ENCODE data around the gene CDHR4.
"Not testable (repeated sequence)": the region's sequence is repeated elsewhere in the genome, so short reads cannot be mapped to it uniquely, and the experiment has no call there.

CDHR4 gene

DNA sequence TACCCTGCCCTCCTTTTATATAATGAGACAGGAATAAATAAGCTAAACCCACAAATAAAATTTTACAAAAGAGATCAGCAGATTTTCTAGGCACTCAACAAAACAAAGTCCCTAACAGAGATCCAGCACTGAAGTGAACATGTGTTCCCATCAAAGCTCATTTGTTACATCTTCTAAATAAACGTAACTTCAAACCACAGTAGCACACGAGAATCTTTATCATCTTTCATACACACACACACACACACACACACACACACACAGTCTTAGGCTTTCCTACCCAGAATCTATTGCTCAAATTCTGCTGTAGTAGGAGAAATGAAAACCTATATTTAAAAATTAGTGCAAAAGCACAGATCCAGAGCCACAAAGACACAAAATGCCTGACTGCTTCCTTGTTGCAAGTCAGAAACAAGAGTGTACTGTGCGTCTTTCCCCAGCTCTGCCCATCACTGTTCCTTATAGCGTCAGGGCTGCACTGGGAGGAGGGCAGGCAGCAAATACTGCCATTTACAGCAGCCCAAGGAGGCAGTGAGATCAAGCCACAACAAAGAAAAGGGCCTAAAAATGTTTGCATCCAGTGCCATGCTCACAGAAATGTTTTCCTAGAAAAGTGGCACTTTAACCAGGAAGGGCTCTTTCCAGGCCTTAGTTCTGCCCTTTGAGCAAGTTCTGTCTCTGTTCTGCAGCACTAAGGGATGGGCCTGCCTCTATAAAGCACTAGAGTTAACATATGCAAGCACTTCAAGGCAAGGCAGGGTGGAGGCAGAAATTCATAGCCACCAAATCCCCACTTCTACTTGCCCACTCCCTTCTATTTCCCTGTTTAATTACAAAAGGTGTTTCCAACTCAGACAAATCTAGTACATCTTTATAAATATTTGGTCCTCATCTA is 19.3 kb downstream of the CDHR4 start:
- DNase-seq (ENCODE audit: low read depth), result no peak

DNA sequence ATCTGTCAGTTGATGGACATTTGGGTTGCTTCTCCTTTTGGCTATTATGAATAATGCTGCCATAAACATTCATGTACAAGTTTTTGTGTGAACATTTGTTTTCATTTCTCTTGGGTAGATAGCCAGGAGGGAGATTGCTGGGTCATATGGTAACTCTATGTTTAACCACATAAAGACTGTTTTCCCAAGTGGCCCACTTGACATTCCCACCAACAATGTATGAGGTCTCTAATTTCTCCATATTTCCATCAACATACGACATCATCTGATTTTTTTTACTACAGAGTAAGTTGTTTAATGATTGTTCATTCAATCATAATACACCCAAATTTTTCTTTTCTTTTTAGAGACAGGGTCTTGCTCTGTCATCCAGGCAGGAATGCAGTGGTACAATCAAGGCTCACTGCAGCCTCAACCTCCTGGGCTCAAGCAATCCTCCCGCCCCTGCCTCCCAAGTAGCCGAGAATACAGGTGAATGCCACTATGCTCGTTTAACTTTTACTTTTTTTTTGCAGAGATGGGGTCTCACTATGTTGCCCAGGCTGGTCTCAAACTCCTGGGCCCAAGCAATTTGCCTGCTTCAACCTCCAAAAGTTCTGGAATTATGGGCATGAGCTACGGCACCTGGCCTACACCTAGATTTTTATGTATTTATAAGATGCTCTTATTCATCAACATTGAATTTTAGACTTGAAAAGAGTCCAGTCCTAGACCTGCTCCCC is 20.2 kb downstream of the CDHR4 start:
- DNase-seq (ENCODE audit: low read depth), result no peak

DNA sequence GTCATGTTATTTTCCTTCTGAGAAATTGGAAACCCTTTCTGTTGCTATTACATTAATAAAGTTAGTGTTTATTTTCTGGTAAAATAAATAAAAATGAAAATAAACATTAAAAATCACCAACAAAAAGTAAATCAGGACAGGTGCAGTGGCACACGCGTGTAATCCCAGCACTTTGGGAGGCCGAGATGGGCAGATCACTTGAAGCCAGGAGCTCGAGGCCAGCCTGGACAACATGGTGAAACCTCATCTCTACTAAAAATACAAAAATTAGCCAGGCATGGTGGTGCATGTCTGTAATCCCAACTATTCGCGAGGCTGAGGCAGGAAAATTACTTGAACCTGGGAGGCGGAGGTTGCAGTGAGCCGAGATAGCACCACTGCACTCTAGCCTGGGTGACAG is 23.6 kb downstream of the CDHR4 start:
- DNase-seq (ENCODE audit: low read depth), result not testable (repeated sequence)

DNA sequence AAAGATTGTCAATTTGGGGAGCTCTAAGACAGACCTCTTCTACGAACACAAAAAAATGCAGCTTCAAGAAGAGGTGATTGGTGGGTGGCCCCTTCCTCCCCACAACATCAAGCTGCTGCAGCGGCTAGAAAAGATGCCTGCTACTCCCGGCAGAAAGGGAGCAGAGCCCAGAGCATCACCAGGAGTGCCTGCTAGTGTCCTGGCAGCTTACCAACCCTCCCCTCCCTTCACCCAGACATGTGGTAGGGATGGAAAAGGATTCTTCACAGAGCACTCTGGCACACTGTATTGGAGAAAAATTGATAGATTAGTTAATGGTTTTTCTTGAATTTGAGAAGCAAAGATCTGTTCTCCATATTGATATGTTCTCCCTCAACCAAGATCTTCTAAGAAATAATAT is 24.1 kb downstream of the CDHR4 start:
- no peak for DNase-seq (ENCODE audit: low read depth)

DNA sequence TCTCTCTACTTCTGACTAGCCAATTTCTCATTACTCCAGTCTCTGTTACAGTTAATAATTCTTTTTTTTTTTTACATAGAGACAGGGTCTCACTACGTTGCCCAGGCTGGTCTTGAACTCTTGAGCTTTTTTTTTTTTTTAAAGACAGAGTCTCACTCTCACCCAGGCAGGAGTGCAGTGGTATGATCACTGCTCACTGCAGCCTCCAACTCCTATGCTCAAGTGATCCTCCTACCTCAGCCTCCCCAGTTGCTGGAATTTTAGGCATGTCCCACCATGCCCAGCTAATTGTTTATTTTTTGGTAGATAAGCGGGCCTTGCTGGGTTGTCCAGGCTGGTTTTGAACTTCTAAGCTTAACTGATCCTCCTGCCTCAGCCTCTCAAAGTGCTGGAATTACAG is 27.0 kb downstream of the CDHR4 start:
- no peak for DNase-seq (ENCODE audit: low read depth)

DNA sequence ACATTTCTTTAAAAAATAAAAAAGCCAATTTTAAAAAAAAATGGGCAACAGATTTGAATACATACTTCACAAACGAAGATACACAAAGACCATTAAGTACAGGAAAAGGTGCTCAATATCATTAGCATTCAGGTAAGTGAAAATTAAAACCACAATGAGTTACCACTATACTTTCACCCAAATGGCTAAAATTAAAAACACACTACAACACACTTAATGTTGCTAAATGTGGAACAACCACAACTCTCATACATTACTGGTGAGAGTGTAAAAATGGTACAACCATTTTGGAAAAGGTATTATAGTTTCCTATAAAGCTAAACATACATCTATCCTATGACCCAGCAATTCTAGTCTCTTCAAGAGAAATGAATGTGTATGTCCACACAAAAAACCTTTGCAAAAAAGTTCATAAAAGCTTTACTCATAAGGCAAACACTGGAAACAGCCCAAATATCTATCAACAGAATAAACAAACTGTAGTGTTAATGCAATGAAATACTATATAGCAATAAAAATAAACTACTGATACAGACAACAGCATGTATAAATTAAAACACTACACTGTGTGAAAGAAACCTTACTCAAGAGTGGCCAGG is 28.2 kb downstream of the CDHR4 start:
- DNase-seq (ENCODE audit: low read depth), result no peak

DNA sequence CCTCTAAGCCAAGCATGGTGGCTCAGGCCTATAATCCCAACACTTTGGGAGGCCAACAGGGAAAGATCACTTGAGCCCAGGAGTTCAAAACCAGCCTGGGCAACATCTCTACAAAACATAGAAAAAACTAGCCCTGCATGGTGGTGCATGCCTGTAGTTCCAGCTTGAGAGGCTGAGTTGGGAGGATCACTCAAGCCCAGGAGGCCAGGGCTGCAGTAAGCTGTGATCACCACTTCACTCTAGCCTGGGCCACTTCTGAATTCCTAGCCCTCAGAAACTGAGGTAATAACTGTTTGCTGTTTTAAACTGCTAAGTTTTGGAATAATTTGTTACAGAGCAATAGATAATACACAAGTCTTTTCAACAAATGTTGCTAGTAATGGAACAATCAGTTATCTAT is 29.7 kb downstream of the CDHR4 start:
- no peak for DNase-seq (ENCODE audit: low read depth)

DNA sequence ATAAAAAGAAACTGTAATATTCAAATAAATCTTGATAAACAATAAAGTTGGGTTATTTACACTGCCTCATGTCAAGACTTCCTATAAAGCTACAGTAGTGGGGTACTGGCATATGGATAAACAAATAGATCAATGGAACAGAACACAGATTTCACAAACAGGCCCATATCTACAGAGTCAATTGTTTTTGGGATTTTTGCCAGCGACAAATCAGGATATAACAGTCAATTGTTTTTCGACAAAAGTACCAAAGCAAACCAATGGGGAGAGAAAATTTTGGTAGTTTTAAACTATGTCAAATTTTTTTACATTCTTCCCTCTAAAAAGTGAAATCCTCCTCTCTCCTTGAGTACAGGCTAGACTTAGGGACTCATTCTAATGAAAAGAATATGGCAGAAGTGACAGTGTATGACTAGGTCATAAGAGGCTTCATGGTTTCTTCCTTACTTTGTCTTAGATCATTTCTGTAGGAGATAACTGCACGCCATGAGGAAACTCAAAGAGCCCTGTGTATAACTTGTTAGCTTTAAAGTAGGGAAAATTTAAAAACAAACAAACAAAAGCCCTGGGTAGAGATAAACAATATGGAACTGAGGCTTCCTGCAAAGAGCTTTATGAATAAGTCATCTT is 30.3 kb downstream of the CDHR4 start:
- no peak for DNase-seq (ENCODE audit: low read depth)

DNA sequence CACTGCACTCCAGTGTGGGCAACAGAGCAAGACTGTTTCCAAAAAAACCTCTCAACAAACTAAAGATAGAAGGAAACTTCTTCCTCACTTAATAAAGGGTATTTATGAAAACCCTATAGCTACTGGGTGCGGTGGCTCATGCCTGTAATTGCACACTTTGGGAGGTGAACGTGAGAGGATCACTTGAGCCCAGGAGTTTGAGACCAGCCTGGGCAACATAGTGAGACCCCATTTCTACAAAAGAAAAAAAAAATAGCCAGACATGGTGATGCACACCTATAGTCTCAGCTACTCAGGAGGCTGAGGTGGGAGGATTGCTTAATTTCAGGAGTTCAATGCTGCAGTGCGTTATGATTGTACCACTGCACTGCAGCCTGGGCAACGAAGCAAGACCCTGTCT is 35.7 kb downstream of the CDHR4 start:
- no peak for DNase-seq (ENCODE audit: low read depth)

DNA sequence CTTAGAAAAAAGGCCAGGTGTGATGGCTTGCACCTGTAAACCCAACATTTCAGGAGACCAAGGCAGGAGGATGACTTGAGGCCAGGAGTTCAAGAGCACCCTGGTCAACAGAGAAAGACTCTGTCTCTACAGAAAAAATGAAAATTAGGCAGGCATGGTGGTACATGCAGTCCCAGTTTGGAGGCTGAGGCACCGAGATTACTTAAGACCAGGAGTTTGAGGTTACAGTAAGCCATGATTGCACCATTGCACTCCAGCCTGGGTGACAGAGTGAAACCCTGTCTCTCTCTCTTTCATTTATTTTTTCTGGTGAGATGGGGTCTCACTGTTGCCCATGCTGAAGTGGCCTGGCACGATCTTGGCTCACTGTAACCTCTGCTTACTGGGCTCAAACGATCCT is 38.0 kb downstream of the CDHR4 start:
- DNase-seq (ENCODE audit: low read depth), result no peak

DNA sequence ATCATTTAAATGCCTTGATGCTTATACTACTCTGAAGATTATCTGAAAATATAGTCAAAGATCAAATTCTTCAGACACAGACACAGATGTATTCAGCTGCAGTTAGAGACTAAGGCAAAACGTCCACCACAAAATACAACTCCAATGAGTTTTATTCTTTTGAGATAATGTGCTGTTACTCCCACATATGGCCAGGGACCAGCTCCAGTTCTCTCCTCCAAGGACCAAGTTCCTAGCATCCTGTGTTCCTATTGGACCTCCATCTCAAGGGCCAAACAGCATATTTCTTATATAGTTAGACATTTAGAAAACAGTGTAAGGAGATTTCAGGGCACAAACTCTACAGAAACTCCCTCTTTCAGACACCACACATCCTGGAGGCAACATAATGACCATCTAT is 40.4 kb downstream of the CDHR4 start:
- no peak for DNase-seq (ENCODE audit: low read depth)

DNA sequence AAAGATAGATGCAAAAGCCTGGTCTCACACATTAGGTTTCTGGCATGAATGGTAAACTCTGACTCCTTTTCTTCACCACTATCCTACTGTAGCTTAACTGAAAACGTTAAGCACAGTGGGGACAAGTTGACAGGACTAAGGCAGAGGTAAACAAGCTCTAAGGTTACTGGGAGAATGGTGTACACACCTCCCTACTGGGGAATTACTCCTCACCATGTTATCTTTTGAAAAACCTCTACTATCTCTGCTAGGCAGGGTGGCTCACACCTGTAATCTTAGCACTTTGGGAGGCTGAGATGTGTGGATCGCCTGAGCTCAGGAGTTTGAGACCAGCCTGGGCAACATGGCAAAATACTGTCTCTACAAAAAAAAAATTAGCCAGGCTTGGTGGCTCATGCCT is 42.5 kb downstream of the CDHR4 start:
- no peak for DNase-seq (ENCODE audit: low read depth)

DNA sequence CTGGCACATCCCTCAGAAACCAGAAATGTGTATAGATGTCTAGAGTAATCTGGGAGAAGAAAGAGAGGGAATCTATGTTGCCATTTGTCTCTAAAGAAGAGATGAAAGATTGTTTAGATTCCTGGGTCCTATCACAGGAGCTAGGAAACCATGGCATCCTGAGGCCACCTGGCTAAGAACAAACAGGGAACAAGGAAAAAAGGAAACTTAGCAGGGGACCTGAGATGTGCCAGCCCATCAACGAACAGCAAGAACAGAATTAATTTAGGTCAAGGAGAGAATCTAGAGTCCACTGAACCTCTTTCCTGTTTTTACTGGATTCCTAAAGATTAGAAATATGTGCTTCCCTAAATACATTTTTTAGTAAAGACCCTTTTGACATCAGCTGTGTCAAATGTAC is 43.6 kb downstream of the CDHR4 start:
- no peak for DNase-seq (ENCODE audit: low read depth)

DNA sequence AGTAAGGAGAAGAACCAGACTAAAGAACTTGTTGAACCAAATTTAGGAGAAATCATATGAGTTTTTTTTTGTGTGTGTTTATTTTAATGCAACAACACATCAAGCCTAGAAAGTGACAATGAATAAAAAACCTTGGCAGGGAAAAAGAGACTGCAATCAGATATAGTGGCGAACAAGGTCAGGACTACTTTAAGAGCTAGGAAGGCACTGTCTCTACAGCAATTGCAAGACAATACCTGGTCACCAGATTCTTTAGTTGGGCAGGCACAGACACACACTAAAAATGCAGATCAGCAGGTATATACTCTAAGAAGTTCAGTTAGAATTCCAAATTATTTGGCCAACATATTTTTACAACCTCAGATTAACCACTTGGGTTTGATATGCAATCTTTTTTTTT is 45.1 kb downstream of the CDHR4 start:
- DNase-seq (ENCODE audit: low read depth), result no peak

DNA sequence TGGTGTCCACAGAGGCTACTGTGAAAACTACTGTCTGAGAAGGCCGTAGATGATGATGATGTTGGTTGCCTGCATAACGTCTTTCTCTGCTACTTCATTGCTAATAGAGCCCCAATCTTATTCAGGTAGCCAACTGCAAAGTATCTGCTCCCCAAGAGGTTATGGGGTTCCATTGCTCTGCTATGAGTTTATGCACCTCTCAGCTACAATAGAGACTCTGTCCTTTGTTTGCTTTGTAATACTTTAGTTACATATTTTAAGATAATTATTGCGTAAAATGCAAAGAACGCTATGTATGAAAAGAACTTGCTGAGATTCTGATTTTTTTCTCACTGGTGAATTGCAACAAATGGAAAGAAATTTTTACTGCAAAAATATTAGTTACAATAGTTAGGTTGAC is 48.2 kb downstream of the CDHR4 start:
- DNase-seq (ENCODE audit: low read depth), result no peak

DNA sequence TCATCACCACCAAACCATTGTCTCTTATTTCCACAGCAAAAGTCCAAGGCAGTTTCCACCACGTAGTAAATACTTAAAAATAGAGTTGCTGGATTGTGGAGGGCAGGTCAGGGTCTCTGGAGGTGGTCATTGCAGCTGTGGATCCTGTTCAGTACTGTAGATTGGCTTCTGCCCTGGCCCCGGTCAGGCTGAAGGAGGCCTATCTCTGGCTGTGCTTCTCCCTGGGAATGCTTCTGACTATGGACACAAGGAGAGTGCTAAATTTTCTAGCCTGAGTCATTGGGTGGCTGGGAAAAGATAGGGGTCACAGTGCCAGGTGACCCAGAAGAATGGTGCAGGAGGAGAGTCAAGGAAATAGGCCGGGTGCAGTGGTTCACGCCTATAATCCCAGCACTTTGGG is 49.6 kb downstream of the CDHR4 start:
- no peak for DNase-seq (ENCODE audit: low read depth)

DNA sequence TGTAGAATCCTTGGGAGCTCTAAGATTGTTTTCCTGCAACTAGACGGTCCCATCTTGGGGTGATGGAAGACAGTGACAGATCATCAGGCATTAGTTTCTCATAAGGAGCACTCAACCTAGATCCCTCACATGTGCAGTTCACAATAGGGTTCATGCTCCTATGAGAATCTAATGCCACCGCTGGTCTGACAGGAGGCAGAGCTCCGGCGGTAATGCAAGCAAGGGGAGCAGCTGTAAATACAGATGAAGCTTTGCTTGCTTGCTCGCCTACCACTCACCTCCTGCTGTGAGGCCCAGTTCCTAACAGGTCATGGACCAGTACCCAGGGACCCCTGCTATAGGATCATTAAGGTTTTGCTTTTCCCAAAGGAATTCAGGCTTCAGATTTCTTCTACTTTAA is 50.8 kb downstream of the CDHR4 start:
- DNase-seq (ENCODE audit: low read depth), result not testable (repeated sequence)

DNA sequence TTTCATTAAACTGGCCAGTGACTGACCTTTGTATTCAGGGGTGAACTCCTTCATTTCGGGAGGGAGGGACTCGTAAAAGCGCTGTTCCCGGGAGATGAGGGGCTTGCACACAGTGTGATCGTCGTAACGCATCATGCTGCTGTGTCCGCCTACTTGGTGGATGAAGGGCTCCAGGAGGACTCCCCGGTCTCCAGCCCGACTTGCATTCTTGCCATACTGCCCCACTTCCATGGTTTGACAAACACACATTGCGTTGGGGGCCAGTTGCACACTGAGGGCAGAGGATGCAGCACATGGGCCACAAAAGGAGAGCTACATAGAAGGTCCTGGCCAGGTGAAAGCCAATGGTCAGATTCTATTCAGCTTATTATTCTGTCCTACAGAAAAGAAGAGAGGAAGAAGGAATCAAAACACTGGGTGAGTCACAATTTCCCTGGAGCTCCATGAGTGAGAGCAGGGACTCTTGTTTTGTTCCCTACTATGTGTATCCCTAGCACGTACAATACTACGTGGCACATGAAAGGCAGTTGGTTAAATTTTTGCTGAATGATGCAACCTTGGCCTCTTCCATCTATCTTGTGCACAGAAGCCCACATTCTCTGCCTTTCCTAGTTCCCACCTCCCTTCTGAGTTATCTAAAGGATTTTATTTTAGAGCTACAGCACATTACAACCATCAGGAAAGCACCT is 51.7 kb downstream of the CDHR4 start:
- DNase-seq (ENCODE audit: low read depth), result no peak

DNA sequence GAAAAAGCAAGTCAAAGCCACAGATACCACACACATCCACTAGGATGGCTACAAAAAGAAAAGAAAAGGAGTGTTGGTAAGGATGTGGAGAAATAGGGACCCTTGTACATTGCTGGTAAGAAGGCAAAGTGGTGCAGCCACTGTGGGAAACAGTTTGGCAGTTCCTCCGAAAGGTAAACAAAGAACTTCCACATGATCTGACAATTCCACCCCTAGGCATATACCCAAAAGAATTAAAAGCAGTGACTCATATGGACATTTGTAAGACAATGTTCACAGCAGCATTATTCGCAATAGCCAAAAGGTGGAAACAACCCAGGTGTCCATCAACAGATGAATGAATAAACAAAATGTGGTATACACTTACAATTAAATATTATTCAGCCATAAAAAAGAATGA is 53.7 kb downstream of the CDHR4 start:
- DNase-seq (ENCODE audit: low read depth), result peak; percentile 51

Measured in fibroblast of gingiva (primary cell).